OCI-LY7 (cell line): ENCODE results near the gene EMC9. TPM values are rescaled to one million over a fixed set of nuclear protein-coding genes. Genes with fewer than 3 reads are reported as not detected.

ENCODE experiments used
- BruUV-seq: library from RNA; stranded (reverse); fragments of 400-500 nt; replicated peaks from 2 replicates; lab custom pipeline; 2021; lab: Mats Ljungman, UMichigan
- CTCF ChIA-PET: fragments of 300-600 bp; sonication (Branson Sonifier 250); formaldehyde crosslinking; loops from one replicate; lab custom pipeline; 2022; ENCODE audit warnings: antibody characterized with exemption; ENCODE audit not compliant: unreplicated experiment; lab: Charles Lee
- POLR2A ChIA-PET: fragments of 300-600 bp; sonication (Branson Sonifier 250); formaldehyde crosslinking; loops from one replicate; lab custom pipeline; 2022; ENCODE audit warnings: antibody characterized with exemption; lab: Charles Lee
- DNase-seq: peaks from one replicate; pipeline ENCODE4 v3.0.0-alpha.2; 2015; ENCODE audit warnings: low spot score
- H2AFZ ChIP-seq: fragments of 200-600 bp; sonication (generic), shearing (Covaris generic); 2 replicates; pipeline ENCODE4 v1.6.1; 2014; ENCODE audit warnings: mild to moderate bottlenecking, antibody characterized with exemption, low read length, moderate library complexity
- H3K27ac ChIP-seq: fragments of 200-600 bp; sonication (generic); 2 replicates; pipeline ENCODE4 v1.5.1; 2014; ENCODE audit warnings: mixed run types, low read depth, mild to moderate bottlenecking, moderate library complexity, low read length, inconsistent platforms; ENCODE audit not compliant: poor library complexity, severe bottlenecking
- H3K36me3 ChIP-seq: fragments of 200-600 bp; sonication (generic); 2 replicates; pipeline ENCODE4 v1.6.1; 2014; ENCODE audit warnings: mild to moderate bottlenecking, antibody characterized with exemption, low read length, moderate library complexity, mixed read lengths; ENCODE audit not compliant: insufficient read depth
- H3K4me1 ChIP-seq: fragments of 200-600 bp; sonication (generic); 2 replicates; pipeline ENCODE4 v1.5.1; 2014; ENCODE audit warnings: mild to moderate bottlenecking, low read length; ENCODE audit not compliant: insufficient read depth, poor library complexity, severe bottlenecking
- H3K4me2 ChIP-seq: fragments of 200-600 bp; sonication (generic); 2 replicates; pipeline ENCODE4 v1.6.1; 2014; ENCODE audit warnings: mild to moderate bottlenecking, low read length
- H3K4me3 ChIP-seq: fragments of 200-600 bp; sonication (generic); 2 replicates; pipeline ENCODE4 v1.5.1; 2014; ENCODE audit warnings: mild to moderate bottlenecking, low read depth, low read length; ENCODE audit not compliant: poor library complexity, severe bottlenecking
- H3K79me2 ChIP-seq: fragments of 200-600 bp; sonication (generic); 2 replicates; pipeline ENCODE4 v1.6.1; 2016; ENCODE audit warnings: low read depth, mild to moderate bottlenecking, low read length, moderate library complexity, mixed read lengths; ENCODE audit not compliant: insufficient read depth
- H3K9me2 ChIP-seq: fragments of 200-600 bp; sonication (generic); 2 replicates; pipeline ENCODE4 v1.6.1; 2016; ENCODE audit warnings: mild to moderate bottlenecking, low read length, mixed read lengths; ENCODE audit not compliant: insufficient read depth
- H3K9me3 ChIP-seq: fragments of 200-600 bp; sonication (generic); 2 replicates; pipeline ENCODE4 v1.6.1; 2014; ENCODE audit warnings: mild to moderate bottlenecking, mixed run types, low read length, mixed read lengths
- H4K20me1 ChIP-seq: fragments of 200-600 bp; sonication (generic); 2 replicates; pipeline ENCODE4 v1.6.1; 2014; ENCODE audit warnings: mild to moderate bottlenecking, antibody characterized with exemption, low read length, moderate library complexity, mixed read lengths; ENCODE audit not compliant: insufficient read depth
- CTCF ChIP-seq: fragments of 200-600 bp; sonication (generic); conservative IDR thresholded peaks from 2 replicates; pipeline ENCODE4 v1.5.1; 2014; ENCODE audit warnings: mild to moderate bottlenecking, antibody characterized with exemption, low read length, moderate library complexity, mixed read lengths
- EZH2phosphoT487 ChIP-seq: fragments of 200-600 bp; sonication (generic); IDR thresholded peaks from 2 replicates; pipeline ENCODE4 v1.6.1; 2018; ENCODE audit warnings: low read depth, borderline replicate concordance, mild to moderate bottlenecking, mixed run types, antibody characterized with exemption, low read length, moderate library complexity, mixed read lengths
- intact Hi-C: fragments of 100-400 bp; cut with micrococcal nuclease; formaldehyde crosslinking; loops from one replicate; pipeline ENCODE4 v1.10.0; 2022; ENCODE audit not compliant: unreplicated experiment
- total RNA-seq, 2 experiments: library from RNA; depleted of rRNA in 1 of 2; stranded (reverse); fragments of >200 nt in 1 of 2; shearing (Covaris generic) in 1 of 2; gene quantifications; 2 replicates each; pipeline ENCODE4 v1.2.3, GENCODE V29; 2014 to 2022

EMC9 gene
- total RNA-seq, 2 experiments from 2014 or later = 72.0 to 74.8 TPM

GRCh38 chr14:24131549-24131966 is 9.8 kb downstream of the EMC9 start:
- Histone ChIP-seq H3K79me2 (no peaks in the 10 kb centered on the region), H2AFZ (no peak overlapping the region), H3K4me2 (no peak overlapping the region), H3K4me1 (peaks cover 27% of the 10 kb centered on the region), H4K20me1 (no peaks in the 10 kb centered on the region), H3K9me3 (no peaks in the 10 kb centered on the region), H3K36me3 (no peaks in the 10 kb centered on the region), H3K27ac (no peak overlapping the region), H3K9me2 (no peaks in the 10 kb centered on the region), H3K4me3 (no peak overlapping the region)
- intact Hi-C loops = no loop called here
- ChIA-PET CTCF (no interaction called here), POLR2A (interaction anchor here (2.8 kb wide), 1 partner anchor 16 kb away, joined by 11 read pairs; no protein-coding TSS in a partner anchor)
- BruUV-seq = no TSS peak
- TF ChIP-seq CTCF = no peak
- no peak for TF ChIP-seq EZH2phosphoT487
- DNase-seq = no peak

GRCh38 chr14:24130717-24131548 is 10.5 kb downstream of the EMC9 start:
- no peaks in the 10 kb centered on the region for H3K9me3 ChIP-seq
- H3K4me2 ChIP-seq = no peak overlapping the region
- H3K27ac ChIP-seq = no peak overlapping the region
- TF ChIP-seq CTCF (no peak), EZH2phosphoT487 (no peak)
- DNase-seq = no peak
- no peaks in the 10 kb centered on the region for H3K79me2 ChIP-seq
- no peaks in the 10 kb centered on the region for H3K9me2 ChIP-seq
- H4K20me1 ChIP-seq = no peaks in the 10 kb centered on the region
- peaks cover 27% of the 10 kb centered on the region for H3K4me1 ChIP-seq
- no peak overlapping the region for H3K4me3 ChIP-seq
- no peaks in the 10 kb centered on the region for H3K36me3 ChIP-seq
- BruUV-seq = no TSS peak
- intact Hi-C loops = no loop called here
- ChIA-PET POLR2A (interaction anchor here (0.7 kb wide), 1 partner anchor 164 kb away, joined by 3 read pairs; no protein-coding TSS in a partner anchor), CTCF (no interaction called here)
- H2AFZ ChIP-seq = no peak overlapping the region

- H3K79me2 ChIP-seq = no peaks in the 10 kb centered on the region
- ChIA-PET CTCF (no interaction called here), POLR2A (interaction anchor here (1.3 kb wide), 1 partner anchor 35 kb away, joined by 3 read pairs; no protein-coding TSS in a partner anchor)
- no peaks in the 10 kb centered on the region for H3K36me3 ChIP-seq
- no peak within 1 kb of the TSS for H3K27ac ChIP-seq
- no TSS peak for BruUV-seq
- intact Hi-C loops = no loop called here
- H3K4me1 ChIP-seq = peaks cover 24% of the 10 kb centered on the region
- no peak within 1 kb of the TSS for H3K4me3 ChIP-seq
- H3K9me2 ChIP-seq = no peaks in the 10 kb centered on the region
- H4K20me1 ChIP-seq = no peaks in the 10 kb centered on the region
- no peak within 1 kb of the TSS for H3K4me2 ChIP-seq
- no peak within 1 kb of the TSS for H2AFZ ChIP-seq
- H3K9me3 ChIP-seq = no peaks in the 10 kb centered on the region
- no peak for DNase-seq
- TF ChIP-seq EZH2phosphoT487 = no peak
- TF ChIP-seq CTCF = no peak
These were observed 11.0 kb downstream of the EMC9 start, which contains the start of gene FITM1 for GRCh38 chr14:24130380-24130716. TSS of gene FITM1 (plus strand) at chr14:24130659. CDS start at chr14:24131564, 905 bp downstream.
